ENCODE results near the gene KCTD10.

- TF ChIP-seq, protein P1, sequence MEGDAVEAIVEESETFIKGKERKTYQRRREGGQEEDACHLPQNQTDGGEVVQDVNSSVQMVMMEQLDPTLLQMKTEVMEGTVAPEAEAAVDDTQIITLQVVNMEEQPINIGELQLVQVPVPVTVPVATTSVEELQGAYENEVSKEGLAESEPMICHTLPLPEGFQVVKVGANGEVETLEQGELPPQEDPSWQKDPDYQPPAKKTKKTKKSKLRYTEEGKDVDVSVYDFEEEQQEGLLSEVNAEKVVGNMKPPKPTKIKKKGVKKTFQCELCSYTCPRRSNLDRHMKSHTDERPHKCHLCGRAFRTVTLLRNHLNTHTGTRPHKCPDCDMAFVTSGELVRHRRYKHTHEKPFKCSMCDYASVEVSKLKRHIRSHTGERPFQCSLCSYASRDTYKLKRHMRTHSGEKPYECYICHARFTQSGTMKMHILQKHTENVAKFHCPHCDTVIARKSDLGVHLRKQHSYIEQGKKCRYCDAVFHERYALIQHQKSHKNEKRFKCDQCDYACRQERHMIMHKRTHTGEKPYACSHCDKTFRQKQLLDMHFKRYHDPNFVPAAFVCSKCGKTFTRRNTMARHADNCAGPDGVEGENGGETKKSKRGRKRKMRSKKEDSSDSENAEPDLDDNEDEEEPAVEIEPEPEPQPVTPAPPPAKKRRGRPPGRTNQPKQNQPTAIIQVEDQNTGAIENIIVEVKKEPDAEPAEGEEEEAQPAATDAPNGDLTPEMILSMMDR (IDR thresholded peaks at IDR 0.05), result no peak
- TF ChIP-seq TEAD4 (IDR thresholded peaks at IDR 0.05; ENCODE audit: borderline replicate concordance, insufficient read depth) (no peak), RAD21 (IDR thresholded peaks at IDR 0.05; ENCODE audit: low read length) (no peak), YY1 (IDR thresholded peaks at IDR 0.05; ENCODE audit: low read depth) (no peak), SIN3A (IDR thresholded peaks at IDR 0.05; ENCODE audit: borderline replicate concordance, low read depth, low read length) (no peak)
Measured at GRCh38 chr12:109477963-109478315, 839 bp upstream of the KCTD10 start.
